C4-2B (cell line): ENCODE results near the gene RHBDL1.

Experiments used
- H3K27ac ChIP-seq: fragments of 450-650 bp; 2 replicates; pipeline ENCODE4 v1.5.1; 2017
- CTCF ChIP-seq: fragments of 450-650 bp; conservative IDR thresholded peaks from 2 replicates; pipeline ENCODE4 v1.5.1; 2017; ENCODE audit warnings: mild to moderate bottlenecking
- ZFX ChIP-seq: fragments of 450-650 bp; IDR thresholded peaks from 2 replicates; pipeline ENCODE4 v1.6.1; 2017

Gene RHBDL1

DNA sequence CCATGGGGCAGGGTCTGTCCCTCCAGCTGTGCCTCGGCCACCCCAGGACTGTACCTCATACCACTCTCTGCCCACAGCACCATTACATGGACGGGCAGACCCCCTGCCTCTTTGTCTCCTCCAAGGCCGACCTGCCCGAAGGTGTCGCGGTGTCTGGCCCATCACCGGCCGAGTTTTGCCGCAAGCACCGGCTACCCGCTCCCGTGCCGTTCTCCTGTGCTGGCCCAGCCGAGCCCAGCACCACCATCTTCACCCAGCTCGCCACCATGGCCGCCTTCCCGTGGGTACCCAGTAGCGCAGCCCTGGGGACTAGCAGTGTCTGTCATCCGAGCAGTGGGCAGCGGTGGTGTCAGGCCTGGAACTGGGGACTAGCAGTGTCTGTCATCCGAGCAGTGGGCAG is 2.6 kb upstream of the RHBDL1 start:
- H3K27ac ChIP-seq: no peak overlapping the region
- TF ChIP-seq CTCF (no peak), ZFX (no peak)

DNA sequence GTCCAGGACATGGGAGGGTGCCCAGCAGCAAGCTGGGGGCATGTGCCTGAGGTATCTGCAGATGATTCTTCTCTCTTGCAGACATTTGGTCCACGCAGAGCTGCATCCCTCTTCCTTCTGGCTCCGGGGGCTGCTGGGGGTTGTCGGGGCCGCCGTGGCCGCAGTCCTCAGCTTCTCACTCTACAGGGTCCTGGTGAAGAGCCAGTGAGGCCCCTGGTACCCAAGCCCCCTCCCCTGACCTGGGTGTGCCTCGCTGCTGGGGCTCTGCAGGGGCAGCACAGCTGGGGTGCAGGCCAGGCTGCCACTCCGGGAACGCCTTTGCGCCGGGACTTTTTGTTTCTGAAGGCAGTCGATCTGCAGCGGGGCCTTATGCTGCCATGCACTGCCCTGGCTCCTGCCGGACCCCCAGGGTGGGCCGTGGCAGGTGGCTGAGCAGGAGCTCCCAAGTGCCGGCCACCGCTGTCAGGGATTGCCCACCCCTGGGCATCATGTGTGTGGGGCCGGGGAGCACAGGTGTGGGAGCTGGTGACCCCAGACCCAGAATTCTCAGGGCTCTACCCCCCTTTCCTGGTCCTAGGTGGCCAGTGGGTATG is 2.0 kb upstream of the RHBDL1 start:
- H3K27ac ChIP-seq: no peak overlapping the region
- no peak for TF ChIP-seq ZFX
- no peak for TF ChIP-seq CTCF

GRCh38 chr16:674214-674881 is 1.1 kb upstream of the RHBDL1 start:
- H3K27ac ChIP-seq: no peak overlapping the region
- TF ChIP-seq CTCF (no peak), ZFX (no peak)

DNA sequence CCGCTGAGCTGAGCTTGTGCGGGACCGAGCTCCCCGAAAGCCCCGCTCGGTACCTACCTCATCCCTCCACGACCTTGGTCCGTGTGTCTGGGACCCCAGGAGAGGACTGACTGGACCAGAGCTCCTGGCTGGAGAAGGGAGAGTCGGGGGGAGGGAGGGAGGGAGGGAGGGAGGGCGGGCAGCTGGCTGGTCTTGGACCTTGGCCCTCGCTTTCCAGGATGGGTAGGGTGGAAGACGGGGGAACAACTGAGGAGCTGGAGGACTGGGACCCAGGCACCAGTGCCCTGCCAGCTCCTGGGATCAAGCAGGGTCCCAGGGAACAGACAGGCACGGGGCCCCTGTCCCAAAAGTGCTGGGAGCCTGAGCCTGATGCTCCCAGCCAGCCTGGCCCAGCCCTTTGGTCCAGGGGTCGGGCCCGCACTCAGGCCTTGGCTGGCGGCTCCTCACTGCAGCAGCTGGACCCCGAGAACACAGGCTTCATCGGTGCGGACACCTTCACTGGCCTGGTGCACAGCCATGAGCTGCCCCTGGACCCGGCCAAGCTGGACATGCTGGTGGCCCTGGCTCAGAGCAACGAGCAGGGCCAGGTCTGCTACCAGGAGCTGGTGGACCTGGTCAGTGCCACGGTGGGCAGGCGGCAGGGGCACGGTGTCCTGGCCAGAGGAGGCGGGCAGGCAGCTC is 553 bp downstream of the RHBDL1 start:
- TF ChIP-seq CTCF (no peak), ZFX (no peak)
- H3K27ac ChIP-seq: no peak overlapping the region

GRCh38 chr16:676565-676902 is 1.1 kb downstream of the RHBDL1 start:
- H3K27ac ChIP-seq: no peak overlapping the region
- TF ChIP-seq ZFX (no peak), CTCF (no peak)

- no peak for TF ChIP-seq ZFX
- no peak for TF ChIP-seq CTCF
- no peak overlapping the region for H3K27ac ChIP-seq
Measured at GRCh38 chr16:676913-677312, 1.4 kb downstream of the RHBDL1 start.
